ENCODE results near the gene SLC30A1.

SLC30A1 gene

GRCh38 chr1:211564084-211564483 lies 14.9 kb downstream of the SLC30A1 start:
- ChIA-PET CTCF (interaction anchor here (0.6 kb wide), 1 partner anchor 112 kb away, joined by 3 read pairs; no protein-coding TSS in a partner anchor), POLR2A (no interaction called here)
- no peak for TF ChIP-seq CTCF (IDR thresholded peaks at IDR 0.05; ENCODE audit: insufficient read depth, low read length, missing control alignments)
- DNase-seq (ENCODE audit: low read depth, low spot score): no peak
- H3K4me3 ChIP-seq (ENCODE audit: low read depth, low read length): no peak overlapping the region

GRCh38 chr1:211559222-211560010 lies 19.5 kb downstream of the SLC30A1 start:
- ChIA-PET CTCF (interaction anchor here (0.6 to 2.7 kb wide), 6 partner anchors 11 to 95 kb away, joined by 3 to 9 read pairs (median 4); no protein-coding TSS in a partner anchor), POLR2A (no interaction called here)
- DNase-seq (ENCODE audit: low read depth, low spot score): no peak
- no peak overlapping the region for H3K4me3 ChIP-seq (ENCODE audit: low read depth, low read length)
- no peak for TF ChIP-seq CTCF (IDR thresholded peaks at IDR 0.05; ENCODE audit: insufficient read depth, low read length, missing control alignments)

- CTCF ChIA-PET: interaction anchor here (2.0 to 2.7 kb wide), 2 partner anchors 10 to 15 kb away, joined by 7 to 9 read pairs; no protein-coding TSS in a partner anchor
- no peak for DNase-seq (ENCODE audit: low read depth, low spot score)
- no peak overlapping the region for H3K4me3 ChIP-seq (ENCODE audit: low read depth, low read length)
- TF ChIP-seq CTCF (IDR thresholded peaks at IDR 0.05; ENCODE audit: insufficient read depth, low read length, missing control alignments): no peak
- POLR2A ChIA-PET: no interaction called here
Measured at GRCh38 chr1:211557894-211558625, 20.9 kb downstream of the SLC30A1 start.

GRCh38 chr1:211553549-211553948 lies 25.4 kb downstream of the SLC30A1 start:
- ChIA-PET POLR2A (no interaction called here), CTCF (interaction anchor here (0.6 to 1.5 kb wide), 2 partner anchors 18 to 40 kb away, joined by 3 to 6 read pairs; no protein-coding TSS in a partner anchor)
- no peak for DNase-seq (ENCODE audit: low read depth, low spot score)
- H3K4me3 ChIP-seq (ENCODE audit: low read depth, low read length): no peak overlapping the region
- TF ChIP-seq CTCF (IDR thresholded peaks at IDR 0.05; ENCODE audit: insufficient read depth, low read length, missing control alignments): no peak

GRCh38 chr1:211551638-211552460 lies 27.1 kb downstream of the SLC30A1 start:
- DNase-seq (ENCODE audit: low read depth, low spot score): peak; percentile 7
- no peak for TF ChIP-seq CTCF (IDR thresholded peaks at IDR 0.05; ENCODE audit: insufficient read depth, low read length, missing control alignments)
- no peak overlapping the region for H3K4me3 ChIP-seq (ENCODE audit: low read depth, low read length)
- CTCF ChIA-PET: interaction anchor here (0.9 to 1.5 kb wide), 3 partner anchors 38 to 223 kb away, joined by 3 to 6 read pairs (median 3); no protein-coding TSS in a partner anchor
- POLR2A ChIA-PET: no interaction called here
